ENCODE data around the gene ZKSCAN4.

GRCh38 chr6:28225056-28225834 lies 26.8 kb downstream of the ZKSCAN4 start, which contains the start of gene ZSCAN9:
- TF ChIP-seq, protein P1, sequence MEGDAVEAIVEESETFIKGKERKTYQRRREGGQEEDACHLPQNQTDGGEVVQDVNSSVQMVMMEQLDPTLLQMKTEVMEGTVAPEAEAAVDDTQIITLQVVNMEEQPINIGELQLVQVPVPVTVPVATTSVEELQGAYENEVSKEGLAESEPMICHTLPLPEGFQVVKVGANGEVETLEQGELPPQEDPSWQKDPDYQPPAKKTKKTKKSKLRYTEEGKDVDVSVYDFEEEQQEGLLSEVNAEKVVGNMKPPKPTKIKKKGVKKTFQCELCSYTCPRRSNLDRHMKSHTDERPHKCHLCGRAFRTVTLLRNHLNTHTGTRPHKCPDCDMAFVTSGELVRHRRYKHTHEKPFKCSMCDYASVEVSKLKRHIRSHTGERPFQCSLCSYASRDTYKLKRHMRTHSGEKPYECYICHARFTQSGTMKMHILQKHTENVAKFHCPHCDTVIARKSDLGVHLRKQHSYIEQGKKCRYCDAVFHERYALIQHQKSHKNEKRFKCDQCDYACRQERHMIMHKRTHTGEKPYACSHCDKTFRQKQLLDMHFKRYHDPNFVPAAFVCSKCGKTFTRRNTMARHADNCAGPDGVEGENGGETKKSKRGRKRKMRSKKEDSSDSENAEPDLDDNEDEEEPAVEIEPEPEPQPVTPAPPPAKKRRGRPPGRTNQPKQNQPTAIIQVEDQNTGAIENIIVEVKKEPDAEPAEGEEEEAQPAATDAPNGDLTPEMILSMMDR (IDR thresholded peaks at IDR 0.05): no peak
- no peak for TF ChIP-seq ZFX (IDR thresholded peaks at IDR 0.05; ENCODE audit: borderline replicate concordance)

Measured in 22Rv1 (cell line).